Muscle layer of colon (tissue), 2 donors: ENCODE data around the gene BLACAT1.

Experiments used
- H3K27ac ChIP-seq: one replicate; pipeline ENCODE4 v1.7.0; 2013; ENCODE audit warnings: low read depth, mild to moderate bottlenecking, low read length, moderate library complexity
- H3K27me3 ChIP-seq, 2 donors: one replicate each; pipeline ENCODE4 v1.7.0; 2013; ENCODE audit warnings: low read length in 2 of 2, mild to moderate bottlenecking in 2 of 2; ENCODE audit not compliant: insufficient read depth in 2 of 2, control insufficient read depth in 1 of 2
- H3K36me3 ChIP-seq: one replicate; pipeline ENCODE4 v1.7.0; 2013; ENCODE audit warnings: mild to moderate bottlenecking, low read length; ENCODE audit not compliant: insufficient read depth
- H3K4me1 ChIP-seq: one replicate; pipeline ENCODE4 v1.7.0; 2013; ENCODE audit warnings: mild to moderate bottlenecking, low read length; ENCODE audit not compliant: insufficient read depth
- H3K4me3 ChIP-seq, 2 donors: one replicate each; pipeline ENCODE4 v1.7.0; 2013; ENCODE audit warnings: low read length in 2 of 2, low read depth in 1 of 2, mild to moderate bottlenecking in 1 of 2, moderate library complexity in 1 of 2
- H3K9ac ChIP-seq: one replicate; pipeline ENCODE4 v1.7.0; 2013; ENCODE audit warnings: low read length
- H3K9me3 ChIP-seq: one replicate; pipeline ENCODE4 v1.7.0; 2013; ENCODE audit warnings: mild to moderate bottlenecking, low read length
- donor health status: abdominal sarcoma.
- donor health status: Adenocarcinoma of cecum.

Gene BLACAT1

GRCh38 chr1:205470131-205470530 is 14.3 kb upstream of the BLACAT1 start:
- Histone ChIP-seq H3K9me3 (no peaks in the 10 kb centered on the region), H3K27me3 (peaks cover 0 to 8% of the 10 kb centered on the region in 2 donors), H3K9ac (no peak overlapping the region), H3K4me1 (no peaks in the 10 kb centered on the region), H3K27ac (no peak overlapping the region), H3K4me3 (no peak overlapping the region), H3K36me3 (no peaks in the 10 kb centered on the region)

GRCh38 chr1:205466595-205467220 is 10.9 kb upstream of the BLACAT1 start:
- no peaks in the 10 kb centered on the region for H3K4me1 ChIP-seq
- no peaks in the 10 kb centered on the region for H3K27me3 ChIP-seq
- no peak overlapping the region for H3K9ac ChIP-seq
- no peaks in the 10 kb centered on the region for H3K9me3 ChIP-seq
- H3K27ac ChIP-seq = no peak overlapping the region
- H3K36me3 ChIP-seq = no peaks in the 10 kb centered on the region
- no peak overlapping the region for H3K4me3 ChIP-seq

GRCh38 chr1:205465392-205465791 is 9.5 kb upstream of the BLACAT1 start:
- no peak overlapping the region for H3K4me3 ChIP-seq
- no peak overlapping the region for H3K9ac ChIP-seq
- H3K9me3 ChIP-seq = no peaks in the 10 kb centered on the region
- H3K27me3 ChIP-seq = no peaks in the 10 kb centered on the region
- no peaks in the 10 kb centered on the region for H3K36me3 ChIP-seq
- no peaks in the 10 kb centered on the region for H3K4me1 ChIP-seq
- no peak overlapping the region for H3K27ac ChIP-seq

GRCh38 chr1:205458777-205459566 is 3.1 kb upstream of the BLACAT1 start:
- H3K36me3 ChIP-seq = no peaks in the 10 kb centered on the region
- no peaks in the 10 kb centered on the region for H3K4me1 ChIP-seq
- no peak overlapping the region for H3K4me3 ChIP-seq
- H3K9ac ChIP-seq = no peak overlapping the region
- no peaks in the 10 kb centered on the region for H3K9me3 ChIP-seq
- H3K27me3 ChIP-seq = peaks cover 39 to 47% of the 10 kb centered on the region in 2 donors
- no peak overlapping the region for H3K27ac ChIP-seq

- no peaks in the 10 kb centered on the region for H3K9me3 ChIP-seq
- H3K9ac ChIP-seq = no peak overlapping the region
- H3K4me3 ChIP-seq = no peak overlapping the region
- peaks cover 41 to 65% of the 10 kb centered on the region in 2 donors for H3K27me3 ChIP-seq
- H3K4me1 ChIP-seq = no peaks in the 10 kb centered on the region
- no peaks in the 10 kb centered on the region for H3K36me3 ChIP-seq
- no peak overlapping the region for H3K27ac ChIP-seq
These were observed 1.3 kb upstream of the BLACAT1 start for GRCh38 chr1:205456868-205457745.

- Histone ChIP-seq H3K27me3 (peaks cover 43 to 72% of the 10 kb centered on the region in 2 donors), H3K36me3 (no peaks in the 10 kb centered on the region), H3K4me1 (no peaks in the 10 kb centered on the region), H3K4me3 (no peak overlapping the region), H3K9ac (no peak overlapping the region), H3K27ac (no peak overlapping the region), H3K9me3 (no peaks in the 10 kb centered on the region)
These were observed 580 bp upstream of the BLACAT1 start for GRCh38 chr1:205456383-205456867.

GRCh38 chr1:205454903-205455335 is 926 bp downstream of the BLACAT1 start:
- peaks cover 49 to 84% of the 10 kb centered on the region in 2 donors for H3K27me3 ChIP-seq
- H3K4me3 ChIP-seq = no peak overlapping the region

GRCh38 chr1:205453466-205453865 is 2.4 kb downstream of the BLACAT1 start:
- Histone ChIP-seq H3K4me1 (no peaks in the 10 kb centered on the region), H3K36me3 (no peaks in the 10 kb centered on the region), H3K27ac (no peak overlapping the region), H3K27me3 (peaks cover 39 to 89% of the 10 kb centered on the region in 2 donors), H3K9me3 (no peaks in the 10 kb centered on the region), H3K4me3 (no peak overlapping the region), H3K9ac (no peak overlapping the region)

More at GRCh38 chr1:205454903-205455335, 926 bp downstream of the BLACAT1 start:
- H3K27ac ChIP-seq = no peak overlapping the region
- no peak overlapping the region for H3K9ac ChIP-seq
- no peaks in the 10 kb centered on the region for H3K36me3 ChIP-seq
- H3K9me3 ChIP-seq = no peaks in the 10 kb centered on the region
- H3K4me1 ChIP-seq = no peaks in the 10 kb centered on the region

- Histone ChIP-seq H3K4me1 (no peaks in the 10 kb centered on the region), H3K36me3 (no peaks in the 10 kb centered on the region), H3K9me3 (no peaks in the 10 kb centered on the region), H3K9ac (no peak overlapping the region), H3K27ac (no peak overlapping the region), H3K4me3 (no peak overlapping the region), H3K27me3 (peaks cover 38 to 84% of the 10 kb centered on the region in 2 donors)
These were observed 2.9 kb downstream of the BLACAT1 start for GRCh38 chr1:205452933-205453332.

- peaks cover 32 to 79% of the 10 kb centered on the region in 2 donors for H3K27me3 ChIP-seq
- no peak overlapping the region for H3K9ac ChIP-seq
- H3K4me3 ChIP-seq = no peak overlapping the region
- no peak overlapping the region for H3K27ac ChIP-seq
- no peaks in the 10 kb centered on the region for H3K36me3 ChIP-seq
- no peaks in the 10 kb centered on the region for H3K4me1 ChIP-seq
- H3K9me3 ChIP-seq = no peaks in the 10 kb centered on the region
These were observed 3.5 kb downstream of the BLACAT1 start for GRCh38 chr1:205452364-205452763.

GRCh38 chr1:205451759-205452164 is 4.1 kb downstream of the BLACAT1 start:
- Histone ChIP-seq H3K4me3 (no peak overlapping the region), H3K27me3 (peaks cover 32 to 75% of the 10 kb centered on the region in 2 donors), H3K27ac (no peak overlapping the region), H3K4me1 (no peaks in the 10 kb centered on the region), H3K36me3 (no peaks in the 10 kb centered on the region), H3K9ac (no peak overlapping the region), H3K9me3 (no peaks in the 10 kb centered on the region)
